K562 (cell line): ENCODE results near the gene EMP2.

Source experiments
- EZH2 ChIP-seq: IDR thresholded peaks from 2 replicates; pipeline ENCODE4 v1.6.1; 2012; ENCODE audit warnings: low read depth, mild to moderate bottlenecking, inconsistent platforms, low read length, borderline replicate concordance
- FOXA3 ChIP-seq, 2 experiments: fragments of 450-650 bp in 1 of 2; sonication (generic) in 1 of 2; formaldehyde crosslinking; IDR thresholded peaks in 1 of 2; conservative IDR thresholded peaks in 1 of 2; 2 replicates each; pipeline versions ENCODE4 v1.4.0 to v1.8.0; 2020 to 2022; ENCODE audit warnings: mild to moderate bottlenecking in 2 of 2, missing genetic modification reagents in 1 of 2
- GATAD2B ChIP-seq: fragments of 450-650 bp; IDR thresholded peaks from 2 replicates; pipeline ENCODE4 v1.6.1; 2017; ENCODE audit warnings: mild to moderate bottlenecking, borderline replicate concordance
- HCFC1 ChIP-seq: IDR thresholded peaks from 2 replicates; pipeline ENCODE4 v1.6.1; 2012; ENCODE audit warnings: low read depth, low read length, improper control_type of control experiment
- POLR2A ChIP-seq: fragments of 450-650 bp; conservative IDR thresholded peaks from 2 replicates; pipeline ENCODE4 v1.6.1; 2016
- POLR2AphosphoS5 ChIP-seq: IDR thresholded peaks from 2 replicates; pipeline ENCODE4 v1.6.1; 2011; ENCODE audit warnings: mild to moderate bottlenecking, low read depth, low read length, moderate library complexity; ENCODE audit not compliant: control insufficient read depth, insufficient read depth
- RAD51 ChIP-seq: fragments of 450-650 bp; IDR thresholded peaks from 2 replicates; pipeline ENCODE4 v1.7.1; 2016; ENCODE audit warnings: low read depth, mild to moderate bottlenecking, borderline replicate concordance
- RBBP5 ChIP-seq: fragments of 200-600 bp; sonication (generic); IDR thresholded peaks from 2 replicates; pipeline ENCODE4 v1.6.1; 2012; ENCODE audit warnings: borderline replicate concordance, mild to moderate bottlenecking, low read length, control low read depth, inconsistent platforms; ENCODE audit not compliant: insufficient read depth, poor library complexity, severe bottlenecking
- SRSF7 ChIP-seq: fragments of 200-400 bp; formaldehyde crosslinking; optimal IDR thresholded peaks from 2 replicates; pipeline ENCODE3; 2017; ENCODE audit warnings: mild to moderate bottlenecking, low read depth, low read length
- TFAM ChIP-seq: fragments of 250-450 bp; sonication (Bioruptor Pico); conservative IDR thresholded peaks from 2 replicates; pipeline ENCODE4 v1.5.0; 2021; ENCODE audit warnings: mild to moderate bottlenecking, moderate library complexity
- YBX1 ChIP-seq: fragments of 450-650 bp; IDR thresholded peaks from 2 replicates; pipeline ENCODE4 v1.7.1; 2016; ENCODE audit warnings: mild to moderate bottlenecking
- ZFP36 ChIP-seq: fragments of 150-350 bp; IDR thresholded peaks from 2 replicates; pipeline ENCODE4 v1.6.1; 2018; ENCODE audit warnings: low read length, low read depth; ENCODE audit not compliant: partially characterized antibody
- ZNF77 ChIP-seq: fragments of 250-450 bp; sonication (Bioruptor Pico); IDR thresholded peaks from 2 replicates; pipeline ENCODE4 v1.5.0; 2020
- TF ChIP-seq, protein P1 (sequence below), 3 experiments: IDR thresholded peaks in 2 of 3; conservative IDR thresholded peaks in 1 of 3; 2 replicates each; pipeline ENCODE4 v1.5.1; 2011 to 2012; ENCODE audit warnings: low read length in 3 of 3, mild to moderate bottlenecking in 3 of 3, control low read depth in 2 of 3, improper control_type of control experiment in 1 of 3, inconsistent platforms in 1 of 3, low read depth in 1 of 3, mixed read lengths in 1 of 3, moderate library complexity in 1 of 3; ENCODE audit not compliant: insufficient read depth in 2 of 3

DNA sequence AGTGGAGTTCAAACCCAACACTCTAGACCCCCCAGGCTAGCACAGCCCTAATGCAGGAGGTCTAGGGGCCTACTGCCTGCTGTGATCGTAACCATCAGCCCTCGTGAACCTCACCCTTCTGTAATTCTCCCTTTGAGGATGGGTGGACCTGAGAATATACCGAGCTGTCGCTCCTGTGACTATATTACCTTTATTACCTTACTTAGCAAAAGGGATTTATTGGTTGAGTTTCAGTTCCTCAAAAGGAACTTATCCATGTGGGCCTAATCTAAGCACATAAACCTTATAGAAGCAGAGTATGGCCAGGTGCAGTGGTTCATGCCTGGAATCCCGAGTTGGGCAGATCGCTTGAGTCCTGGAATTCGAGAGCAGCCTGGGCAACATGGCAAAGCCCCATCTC, 19.2 kb upstream of the EMP2 start:
- TF ChIP-seq POLR2A (no peak), SRSF7 (no peak), ZNF77 (CRISPR knock-in tag) (no peak), TFAM (no peak), YBX1 (no peak), GATAD2B (no peak), FOXA3 (CRISPR knock-in tag; conservative IDR thresholded peaks at IDR 0.05 in 1 of 2, IDR thresholded peaks at IDR 0.05 in 1 of 2) (no peak), EZH2 (no peak), RAD51 (no peak), POLR2AphosphoS5 (no peak), HCFC1 (no peak), RBBP5 (no peak), ZFP36 (no peak)
- TF ChIP-seq, protein P1, sequence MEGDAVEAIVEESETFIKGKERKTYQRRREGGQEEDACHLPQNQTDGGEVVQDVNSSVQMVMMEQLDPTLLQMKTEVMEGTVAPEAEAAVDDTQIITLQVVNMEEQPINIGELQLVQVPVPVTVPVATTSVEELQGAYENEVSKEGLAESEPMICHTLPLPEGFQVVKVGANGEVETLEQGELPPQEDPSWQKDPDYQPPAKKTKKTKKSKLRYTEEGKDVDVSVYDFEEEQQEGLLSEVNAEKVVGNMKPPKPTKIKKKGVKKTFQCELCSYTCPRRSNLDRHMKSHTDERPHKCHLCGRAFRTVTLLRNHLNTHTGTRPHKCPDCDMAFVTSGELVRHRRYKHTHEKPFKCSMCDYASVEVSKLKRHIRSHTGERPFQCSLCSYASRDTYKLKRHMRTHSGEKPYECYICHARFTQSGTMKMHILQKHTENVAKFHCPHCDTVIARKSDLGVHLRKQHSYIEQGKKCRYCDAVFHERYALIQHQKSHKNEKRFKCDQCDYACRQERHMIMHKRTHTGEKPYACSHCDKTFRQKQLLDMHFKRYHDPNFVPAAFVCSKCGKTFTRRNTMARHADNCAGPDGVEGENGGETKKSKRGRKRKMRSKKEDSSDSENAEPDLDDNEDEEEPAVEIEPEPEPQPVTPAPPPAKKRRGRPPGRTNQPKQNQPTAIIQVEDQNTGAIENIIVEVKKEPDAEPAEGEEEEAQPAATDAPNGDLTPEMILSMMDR (IDR thresholded peaks at IDR 0.05 in 2 of 3, conservative IDR thresholded peaks at IDR 0.05 in 1 of 3; ENCODE audit: insufficient read depth in 2 of 3, low read depth in 1 of 3, low read length in 3 of 3): no peak
